SH-SY5Y (cell line): ENCODE results near the gene SMIM44.

ENCODE experiments used
- GATA2 ChIP-seq: IDR thresholded peaks from 2 replicates; pipeline ENCODE4 v1.6.1; 2011; ENCODE audit warnings: mild to moderate bottlenecking, low read depth, low read length
- GATA3 ChIP-seq: IDR thresholded peaks from 2 replicates; pipeline ENCODE4 v1.6.1; 2011; ENCODE audit warnings: low read depth, mild to moderate bottlenecking, low read length, moderate library complexity

GRCh38 chr19:3454656-3455392 is 28.4 kb downstream of the SMIM44 start:
- TF ChIP-seq GATA2 (no peak), GATA3 (no peak)
